ENCODE data around the gene MRPL1. TPM values are rescaled to one million over a fixed set of nuclear protein-coding genes. Genes with fewer than 3 reads are reported as not detected.

MRPL1 gene
- total RNA-seq, 4 donors from 2014 or later: 29.2 to 52.0 (median 31.5) TPM

DNA sequence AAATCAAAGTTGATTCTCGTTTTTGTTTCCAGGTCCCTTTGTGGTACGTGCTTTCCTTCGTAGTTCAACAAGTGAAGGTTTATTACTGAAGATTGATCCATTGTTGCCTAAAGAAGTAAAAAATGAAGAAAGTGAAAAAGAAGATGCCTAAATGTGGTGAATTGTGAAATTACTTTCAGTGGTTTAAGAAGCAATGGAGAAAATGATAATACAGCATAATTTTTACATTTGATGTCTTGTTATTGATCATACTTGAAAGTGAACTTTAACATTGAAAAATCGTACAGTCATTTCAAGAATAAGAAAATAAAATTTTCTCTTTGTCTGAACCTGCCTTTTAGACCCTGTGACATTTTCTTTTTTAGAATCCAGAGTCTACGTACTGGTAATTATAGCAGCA, 89.8 kb downstream of the MRPL1 start:
- H3K4me1 ChIP-seq: no peaks in the 10 kb centered on the region
- intact Hi-C loops (cut with DNase I; ENCODE audit: low total_unique reads): no loop called here
- H3K9me3 ChIP-seq: no peaks in the 10 kb centered on the region
- no peak for ATAC-seq
- H3K27me3 ChIP-seq: no peaks in the 10 kb centered on the region
- H3K27ac ChIP-seq: no peak overlapping the region
- H3K36me3 ChIP-seq: peaks cover 2 to 7% of the 10 kb centered on the region in 2 donors
- TF ChIP-seq CTCF (IDR thresholded peaks at IDR 0.05 in 4 of 5, conservative IDR thresholded peaks at IDR 0.05 in 1 of 5) (no peak), POLR2A (IDR thresholded peaks at IDR 0.05) (no peak)
- in situ Hi-C loops (cut with MboI; ENCODE audit: low sequenced_read_pairs in 4 of 4): loop anchor here (10.0 to 25.0 kb wide), 3 partner anchors 560 to 910 kb away; no protein-coding TSS in a partner anchor
- H3K4me3 ChIP-seq: no peak overlapping the region
- DNase-seq: no peak

DNA sequence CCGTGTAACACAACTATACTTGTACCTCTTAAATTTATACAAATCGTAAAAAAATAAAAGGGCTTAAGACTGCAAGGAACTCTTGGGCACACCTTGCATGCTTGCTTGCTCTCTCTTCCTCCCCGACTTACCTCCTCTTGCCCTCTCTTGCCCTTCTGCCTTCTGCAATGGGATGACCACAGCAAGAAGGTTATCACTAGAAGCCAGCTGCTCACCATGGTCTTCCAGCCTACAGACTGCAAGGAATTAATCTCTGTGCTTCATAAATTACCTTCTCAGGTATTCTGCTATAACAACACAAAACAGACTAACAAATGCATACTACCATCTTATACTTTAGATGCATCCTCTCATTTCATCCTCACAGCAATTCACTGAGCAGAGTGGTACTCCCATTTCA, 92.1 kb downstream of the MRPL1 start:
- TF ChIP-seq POLR2A (IDR thresholded peaks at IDR 0.05): no peak
- no peak for TF ChIP-seq CTCF (IDR thresholded peaks at IDR 0.05 in 4 of 5, conservative IDR thresholded peaks at IDR 0.05 in 1 of 5)
- ATAC-seq (no peak), DNase-seq (no peak)
- H3K27ac ChIP-seq: no peak overlapping the region
- in situ Hi-C loops (cut with MboI; ENCODE audit: low sequenced_read_pairs in 4 of 4) (loop anchor here (5.0 to 25.0 kb wide), 4 partner anchors 558 to 908 kb away; no protein-coding TSS in a partner anchor), intact Hi-C loops (cut with DNase I; ENCODE audit: low total_unique reads) (loop anchor here (5.0 kb wide), 1 partner anchor 908 kb away; no protein-coding TSS in a partner anchor)
- H3K4me3 ChIP-seq: no peak overlapping the region
- no peaks in the 10 kb centered on the region for H3K27me3 ChIP-seq
- H3K36me3 ChIP-seq: peaks cover 2 to 7% of the 10 kb centered on the region in 2 donors
- H3K9me3 ChIP-seq: no peaks in the 10 kb centered on the region
- peaks cover 0 to under 1% of the 10 kb centered on the region in 2 donors for H3K4me1 ChIP-seq

DNA sequence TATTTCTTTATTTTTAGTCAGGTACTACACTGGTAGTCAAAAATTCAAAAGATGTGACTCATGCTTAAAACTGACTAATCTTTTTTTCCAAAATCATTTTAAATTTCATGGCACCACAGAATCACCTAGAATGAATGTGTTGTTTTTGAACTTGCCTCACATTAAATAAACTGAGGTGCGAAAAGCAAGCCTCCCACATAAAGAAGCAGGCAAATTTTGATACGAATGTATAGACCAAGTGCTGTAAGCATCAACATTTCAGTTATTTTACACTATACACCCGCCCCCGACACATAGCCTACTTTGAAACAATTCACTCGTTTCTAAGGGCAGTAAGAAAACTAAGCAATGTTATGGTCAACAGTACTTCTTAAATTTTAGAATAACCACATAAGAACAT, 94.3 kb downstream of the MRPL1 start:
- no peak overlapping the region for H3K4me3 ChIP-seq
- no peak for ATAC-seq
- H3K36me3 ChIP-seq: no peaks in the 10 kb centered on the region
- H3K4me1 ChIP-seq: peaks cover 0 to 7% of the 10 kb centered on the region in 2 donors
- no peak overlapping the region for H3K27ac ChIP-seq
- in situ Hi-C loops (cut with MboI; ENCODE audit: low sequenced_read_pairs in 4 of 4) (loop anchor here (5.0 to 25.0 kb wide), 4 partner anchors 555 to 905 kb away; no protein-coding TSS in a partner anchor), intact Hi-C loops (cut with DNase I; ENCODE audit: low total_unique reads) (loop anchor here (5.0 kb wide), 1 partner anchor 905 kb away; no protein-coding TSS in a partner anchor)
- no peak for DNase-seq
- TF ChIP-seq CTCF (IDR thresholded peaks at IDR 0.05 in 4 of 5, conservative IDR thresholded peaks at IDR 0.05 in 1 of 5): no peak
- TF ChIP-seq POLR2A (IDR thresholded peaks at IDR 0.05): no peak
- no peaks in the 10 kb centered on the region for H3K9me3 ChIP-seq
- no peaks in the 10 kb centered on the region for H3K27me3 ChIP-seq

DNA sequence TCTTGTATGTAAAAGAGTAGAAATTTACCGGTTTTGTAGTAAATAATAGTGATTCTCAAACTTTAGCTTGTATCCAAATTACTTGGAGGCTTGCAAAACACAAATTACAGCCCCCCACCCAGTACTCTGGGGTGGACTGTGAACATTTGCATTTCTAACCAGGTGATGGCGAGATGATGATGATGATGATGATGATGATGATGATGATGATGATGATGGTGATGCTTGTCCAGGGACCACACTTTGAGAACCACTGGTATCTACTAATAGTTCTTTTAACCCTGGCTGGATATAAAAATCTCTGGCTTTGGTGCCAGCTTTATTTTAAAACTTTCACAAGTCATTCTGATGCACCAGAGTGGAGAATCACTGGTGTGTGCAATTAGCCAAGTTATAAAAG, 96.3 kb downstream of the MRPL1 start:
- ATAC-seq (no peak), DNase-seq (no peak)
- intact Hi-C loops (cut with DNase I; ENCODE audit: low total_unique reads) (loop anchor here (2.0 to 5.0 kb wide), 2 partner anchors 558 to 903 kb away; no protein-coding TSS in a partner anchor), in situ Hi-C loops (cut with MboI; ENCODE audit: low sequenced_read_pairs in 4 of 4) (loop anchor here (5.0 to 25.0 kb wide), 4 partner anchors 553 to 903 kb away; no protein-coding TSS in a partner anchor)
- TF ChIP-seq CTCF (IDR thresholded peaks at IDR 0.05 in 4 of 5, conservative IDR thresholded peaks at IDR 0.05 in 1 of 5): no peak
- no peaks in the 10 kb centered on the region for H3K9me3 ChIP-seq
- no peak overlapping the region for H3K27ac ChIP-seq
- no peak overlapping the region for H3K4me3 ChIP-seq
- H3K4me1 ChIP-seq: peaks cover 0 to 7% of the 10 kb centered on the region in 2 donors
- no peaks in the 10 kb centered on the region for H3K27me3 ChIP-seq
- H3K36me3 ChIP-seq: no peaks in the 10 kb centered on the region
